Fibroblast of skin of back (primary cell): ENCODE measurements around the gene PRR19.

ENCODE experiments used
- DNase-seq: peaks from one replicate; pipeline ENCODE4 v3.0.0-alpha.2; 2013

Gene PRR19

GRCh38 chr19:42297039-42297438 is 4.9 kb upstream of the PRR19 start:
- no peak for DNase-seq

DNA sequence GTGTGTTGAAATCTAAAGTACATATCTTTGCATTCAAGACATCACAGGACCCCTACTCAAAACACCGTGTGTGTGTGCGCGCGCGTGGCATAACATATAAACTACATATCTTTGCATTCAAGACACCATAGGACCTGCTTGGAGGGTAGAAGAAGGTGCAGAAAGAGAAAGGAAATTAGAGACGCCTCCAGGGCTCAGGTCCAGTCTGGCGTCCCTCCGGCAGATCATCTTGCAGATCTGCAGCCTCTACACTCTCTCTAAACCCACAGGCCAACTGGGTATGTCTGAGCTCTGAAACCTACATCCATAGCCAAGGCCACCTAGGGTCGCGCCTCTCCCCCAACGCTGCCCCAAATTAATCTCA is 1.2 kb downstream of the PRR19 start:
- no peak for DNase-seq

DNA sequence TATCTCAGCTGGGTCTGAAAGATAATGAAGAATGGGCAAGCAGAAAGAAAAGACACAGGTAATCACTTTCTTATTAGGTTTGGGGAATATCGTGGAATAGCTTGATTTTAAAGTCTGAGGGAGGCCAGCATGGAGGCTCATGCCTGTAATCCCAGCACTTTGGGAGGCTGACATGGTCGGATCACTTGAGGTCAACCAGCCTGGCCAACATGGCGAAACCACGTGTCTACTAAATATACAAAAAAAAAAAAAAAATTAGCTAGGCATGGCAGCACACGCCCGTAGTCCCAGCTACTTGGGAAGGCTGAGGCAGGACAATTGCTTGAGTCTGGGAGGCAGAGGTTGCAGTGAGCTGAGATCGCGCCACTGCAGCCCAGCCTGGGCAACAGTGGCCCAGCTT is 1.9 kb downstream of the PRR19 start:
- DNase-seq = no peak

DNA sequence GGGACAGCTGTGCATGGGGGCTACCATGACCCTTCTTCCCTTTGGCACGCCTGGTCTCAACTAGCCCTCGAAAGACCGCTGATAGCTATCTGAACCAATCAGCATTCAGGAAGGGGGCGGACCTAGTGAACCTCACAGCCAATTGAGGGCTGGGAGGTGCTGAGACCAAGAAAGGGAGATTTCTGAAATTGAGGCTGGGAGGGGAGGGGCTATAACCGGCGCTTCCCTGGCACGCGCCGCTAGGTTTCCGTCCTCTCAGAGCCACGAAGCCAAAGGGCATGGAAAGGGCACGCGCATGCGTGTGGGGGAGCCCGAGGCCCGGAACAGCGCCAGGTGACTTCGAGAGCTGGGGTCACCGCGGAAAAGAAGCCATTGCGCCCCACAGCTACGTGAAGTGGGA is 4.7 kb downstream of the PRR19 start:
- no peak for DNase-seq

- DNase-seq = no peak
Measured at GRCh38 chr19:42309686-42310085, 7.8 kb downstream of the PRR19 start.

DNA sequence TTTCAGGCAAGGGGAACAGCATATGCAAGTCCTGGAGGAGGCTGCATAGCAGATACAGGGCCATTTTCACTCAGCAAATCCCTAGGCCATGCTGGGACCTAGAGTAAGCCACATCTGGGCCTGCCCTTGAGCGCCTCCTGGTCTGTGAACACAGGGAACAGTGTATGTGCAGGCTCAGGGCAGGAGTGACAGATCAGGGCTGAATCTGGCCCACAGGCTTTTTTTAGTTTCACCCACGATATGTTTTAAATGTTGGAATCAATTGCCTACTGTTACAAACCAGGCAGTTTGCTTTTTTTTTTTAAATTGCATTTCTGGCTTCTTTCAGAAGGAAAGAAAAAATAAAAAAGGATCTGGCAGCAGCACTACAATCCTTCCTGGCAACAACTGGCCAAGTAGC is 9.7 kb downstream of the PRR19 start:
- DNase-seq = no peak

DNA sequence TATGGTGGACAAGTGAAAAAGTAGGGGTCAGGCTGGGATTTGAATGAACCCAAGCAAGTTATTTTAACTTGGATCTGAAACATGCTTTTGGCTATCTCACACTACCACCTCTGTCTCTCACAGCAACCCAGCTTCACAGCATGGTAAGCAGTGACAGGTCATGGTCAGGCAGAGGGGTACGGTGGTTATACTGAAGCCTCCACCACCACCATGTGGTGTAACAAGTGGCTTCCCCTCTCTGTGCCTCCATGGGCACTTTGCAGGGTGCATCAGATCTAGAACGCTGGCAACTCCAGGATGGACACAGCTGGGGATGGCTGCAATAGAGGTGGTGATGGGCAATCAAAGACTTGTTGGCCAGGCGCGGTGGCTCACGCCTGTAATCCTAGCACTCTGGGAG is 10.4 kb downstream of the PRR19 start:
- DNase-seq = no peak

GRCh38 chr19:42313096-42313839 is 11.3 kb downstream of the PRR19 start, which contains the start of gene TMEM145:
TSS of gene TMEM145 (plus strand) at chr19:42313309. CDS start at chr19:42313377, 68 bp downstream.
- peak; percentile 58 for DNase-seq

- DNase-seq = no peak
Measured at GRCh38 chr19:42313840-42314755, 12.2 kb downstream of the PRR19 start.

DNA sequence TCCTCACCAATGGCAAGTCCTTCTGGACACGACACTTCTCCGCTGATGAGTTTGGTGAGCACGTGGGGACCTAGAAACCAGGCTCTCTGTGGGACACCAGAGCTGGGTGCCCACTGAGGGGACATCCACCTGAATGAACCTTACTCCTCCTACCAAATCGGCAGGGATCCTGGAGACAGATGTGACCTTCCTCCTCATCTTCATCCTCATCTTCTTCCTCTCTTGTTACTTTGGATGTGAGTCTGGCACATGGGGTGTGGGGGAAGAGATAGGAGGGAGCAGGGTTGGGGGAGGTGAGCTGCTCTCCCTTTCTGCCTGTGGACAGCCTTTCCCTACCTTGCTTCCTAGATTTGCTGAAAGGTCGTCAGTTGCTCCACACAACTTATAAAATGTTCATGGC is 13.1 kb downstream of the PRR19 start:
- no peak for DNase-seq

DNA sequence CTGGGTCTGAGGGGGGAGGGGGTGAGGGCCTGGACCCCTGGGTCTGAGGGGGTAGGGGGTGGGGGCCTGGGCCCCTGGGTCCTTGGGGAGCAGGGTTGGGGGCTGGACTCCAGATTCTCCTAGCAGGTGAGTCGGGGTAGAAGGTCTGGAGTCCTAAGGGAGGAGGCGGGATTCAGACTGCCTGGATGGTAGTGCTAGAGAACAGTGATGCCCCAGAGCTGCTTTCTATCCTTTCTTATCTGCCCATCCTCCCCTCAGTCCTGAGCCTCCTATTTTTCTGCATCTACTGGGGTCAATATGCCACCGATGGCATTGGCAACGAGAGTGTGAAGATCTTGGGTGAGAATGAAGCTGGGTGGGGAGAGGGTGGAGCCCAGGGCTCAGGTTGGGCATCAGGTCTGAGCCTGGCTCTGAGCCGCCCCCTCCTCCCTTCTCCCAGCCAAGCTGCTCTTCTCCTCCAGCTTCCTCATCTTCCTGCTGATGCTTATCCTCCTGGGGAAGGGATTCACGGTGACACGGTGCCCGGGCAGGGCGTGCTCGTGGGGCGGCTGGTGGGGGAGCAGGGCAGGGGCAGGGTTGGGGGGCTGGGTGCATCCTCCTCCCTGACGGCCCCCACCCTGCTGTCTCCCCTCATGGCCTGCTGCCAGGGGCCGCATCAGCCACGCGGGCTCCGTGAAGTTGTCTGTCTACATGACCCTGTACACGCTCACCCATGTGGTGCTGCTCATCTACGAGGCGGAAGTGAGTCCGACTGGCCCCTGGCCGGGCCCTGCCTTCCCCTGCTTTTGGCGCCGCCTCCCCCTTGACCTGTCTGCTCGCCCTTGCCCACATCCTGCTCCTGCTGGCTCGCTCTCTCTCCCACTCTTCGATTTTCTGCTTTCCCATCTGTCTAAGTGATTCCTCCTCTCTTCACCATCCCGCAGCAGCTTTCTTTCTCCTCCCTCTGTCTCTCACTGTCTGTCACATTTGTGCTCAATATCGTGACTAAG is 14.6 kb downstream of the PRR19 start:
- no peak for DNase-seq

GRCh38 chr19:42317535-42317934 is 15.6 kb downstream of the PRR19 start:
- DNase-seq = no peak

- DNase-seq = no peak
Measured at GRCh38 chr19:42322305-42322704, 20.4 kb downstream of the PRR19 start.

- no peak for DNase-seq
Measured at GRCh38 chr19:42323473-42323851, 21.5 kb downstream of the PRR19 start.

DNA sequence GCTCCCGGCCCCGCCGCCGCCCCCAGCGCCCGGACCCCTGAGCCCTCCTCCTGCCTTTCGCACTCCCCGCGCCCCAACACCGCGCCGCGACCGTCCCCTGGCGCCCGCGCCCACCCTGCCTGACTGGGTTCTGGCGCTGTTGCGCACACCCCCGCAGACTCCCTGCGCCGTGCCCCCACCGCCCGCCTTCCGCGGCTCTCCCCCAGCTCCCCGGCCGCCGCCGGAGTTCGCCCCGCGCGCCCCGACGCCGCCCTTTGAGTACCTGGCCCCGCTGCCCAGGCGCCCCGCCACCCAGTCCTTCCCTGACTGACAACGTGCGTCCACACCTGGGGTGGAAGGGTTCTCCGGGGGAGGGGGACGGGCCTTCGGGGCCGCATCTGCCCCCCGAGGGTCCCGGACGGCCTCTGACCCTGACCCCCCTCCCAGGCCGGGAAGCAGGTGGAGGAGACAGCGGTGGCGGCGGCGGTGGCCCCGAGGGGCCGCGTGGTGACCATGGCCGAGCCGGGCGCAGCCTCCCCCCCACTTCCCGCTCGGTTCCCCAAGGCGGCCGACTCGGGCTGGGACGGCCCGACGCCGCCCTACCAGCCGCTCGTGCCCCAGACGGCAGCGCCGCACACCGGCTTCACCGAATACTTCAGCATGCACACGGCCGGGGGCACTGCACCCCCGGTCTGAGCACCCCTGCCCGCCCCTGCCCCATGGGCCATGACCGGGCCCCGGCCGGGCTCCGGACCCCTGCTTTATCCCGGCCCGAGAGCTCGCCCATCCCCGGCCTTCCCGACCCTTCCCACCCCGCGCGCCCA is 22.1 kb downstream of the PRR19 start:
- DNase-seq = no peak

DNA sequence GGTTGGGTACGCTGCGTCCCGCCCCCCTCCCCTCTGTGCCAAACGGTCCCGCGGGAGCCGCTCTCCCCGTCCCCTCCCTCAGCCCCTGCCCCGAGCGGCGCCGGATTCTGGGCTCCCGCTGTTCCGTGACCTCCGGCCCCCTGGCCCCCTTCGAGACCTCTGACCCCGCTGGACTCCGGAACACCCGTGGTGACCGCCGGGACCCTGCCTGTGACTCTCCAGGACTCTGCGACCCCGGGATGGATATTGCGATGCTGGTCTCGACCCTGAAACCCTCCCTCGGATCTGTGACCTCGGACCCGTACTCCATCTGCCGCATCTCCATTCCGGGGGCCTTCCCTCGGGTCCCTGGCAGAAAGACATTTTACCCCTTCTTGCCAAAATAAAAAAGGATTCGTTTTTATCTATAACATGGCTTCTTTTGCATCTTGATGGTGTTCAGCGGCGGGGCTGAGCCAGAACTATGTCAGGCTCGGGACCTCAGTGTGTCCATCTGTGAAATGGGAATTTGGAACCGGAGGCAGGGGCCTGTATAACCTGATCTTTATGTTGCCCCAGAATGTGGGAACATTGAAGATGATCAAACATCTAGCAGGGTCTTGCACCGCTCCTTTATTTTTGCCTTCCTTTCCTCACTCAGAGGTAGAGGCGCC is 22.8 kb downstream of the PRR19 start:
- no peak for DNase-seq

DNA sequence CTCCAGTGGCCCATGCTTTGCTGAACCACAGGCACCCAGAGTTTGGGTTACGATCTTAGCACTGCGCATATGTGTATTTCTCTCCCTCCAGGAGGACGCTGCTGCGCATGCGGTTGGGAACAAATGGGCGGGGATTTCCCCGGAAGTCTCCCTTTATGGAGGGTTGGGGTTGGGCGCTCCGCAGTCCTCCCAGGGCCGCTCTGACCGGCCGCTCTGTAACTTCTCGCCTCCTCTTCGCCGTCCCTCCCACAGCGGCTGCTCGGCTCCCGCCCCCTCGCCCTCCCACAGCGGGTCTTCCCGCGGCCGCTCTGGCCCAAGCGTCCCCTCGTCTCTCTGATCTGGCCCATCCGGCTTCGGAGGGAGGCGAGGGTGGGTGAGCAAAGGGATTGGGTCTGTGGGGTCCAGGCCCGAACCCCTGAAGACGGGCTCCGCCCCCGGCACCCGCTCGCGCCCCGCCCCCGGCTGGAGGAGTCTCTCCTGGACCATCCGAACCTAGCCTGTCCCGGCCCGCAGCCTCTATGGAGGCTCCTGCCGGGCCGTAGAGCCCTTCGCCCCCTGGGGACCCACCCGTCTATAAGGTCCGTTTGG is 23.5 kb downstream of the PRR19 start, which contains the start of gene MEGF8:
MEGF8 (plus strand) TSS at position 328 of the 588 bp plus-strand sequence. CDS start 609 bp downstream, outside the sequence.
- DNase-seq = peak; percentile 99

- DNase-seq = no peak
Measured at GRCh38 chr19:42325896-42326771, 24.2 kb downstream of the PRR19 start.

- DNase-seq = no peak
Measured at GRCh38 chr19:42326969-42327368, 25.0 kb downstream of the PRR19 start.

- no peak for DNase-seq
Measured at GRCh38 chr19:42327381-42327780, 25.4 kb downstream of the PRR19 start.
